Ovary (tissue), 9 donors: Measurements from ENCODE around the gene HS6ST2. TPM values are rescaled to one million over a fixed set of nuclear protein-coding genes. Genes with fewer than 3 reads are reported as not detected.

ENCODE experiments used
- DNase-seq, 5 donors: peaks; one replicate each; pipeline ENCODE4 v3.0.0-alpha.2; 2019 to 2020
- H3K27ac ChIP-seq, 2 donors: fragments of 200-600 bp; one replicate each; pipeline versions ENCODE4 v1.5.1 to v1.8.0; 2019 to 2022
- H3K27me3 ChIP-seq: fragments of 200-600 bp; one replicate; pipeline ENCODE4 v1.8.0; 2022
- H3K36me3 ChIP-seq: fragments of 200-600 bp; sonication (generic); one replicate; pipeline ENCODE4 v1.5.1; 2019
- H3K4me1 ChIP-seq: one replicate; pipeline ENCODE4 v1.8.1; 2013; ENCODE audit warnings: mild to moderate bottlenecking, moderate library complexity; ENCODE audit not compliant: insufficient read depth
- H3K4me3 ChIP-seq: fragments of 200-600 bp; sonication (generic); one replicate; pipeline ENCODE4 v1.5.1; 2017
- H3K9me3 ChIP-seq, 2 donors: fragments of 200-600 bp in 1 of 2; sonication (generic) in 1 of 2; one replicate each; pipeline versions ENCODE4 v1.5.1 to v1.8.1; 2013 to 2019; ENCODE audit warnings: mild to moderate bottlenecking in 1 of 2, moderate library complexity in 1 of 2
- CTCF ChIP-seq, 3 donors: fragments of 450-650 bp in 2 of 3; fragments of 200-600 bp in 1 of 3; IDR thresholded peaks; one replicate each; pipeline versions ENCODE4 v1.5.1 to v1.8.0; 2016 to 2022; ENCODE audit warnings: antibody characterized with exemption in 3 of 3, mild to moderate bottlenecking in 1 of 3
- EP300 ChIP-seq: sonication (generic); formaldehyde crosslinking; IDR thresholded peaks from one replicate; pipeline ENCODE4 v1.6.1; 2017; ENCODE audit warnings: antibody characterized with exemption
- POLR2A ChIP-seq: fragments of 450-650 bp; IDR thresholded peaks from one replicate; pipeline ENCODE4 v1.6.1; 2017; ENCODE audit warnings: antibody characterized with exemption, mild to moderate bottlenecking, moderate library complexity
- WGBS, 3 donors: extraction: QIAGEN DNeasy Blood & Tissue Kit in 1 of 3; methylation state at CpG; one replicate each; pipeline versions ENCODE4 v1.1.5 to v1.1.7; 2013 to 2017; 5-methylcytosine and 5-hydroxymethylcytosine counted together
- intact Hi-C, 4 donors: fragments of 100-400 bp; cut with DNase I; formaldehyde crosslinking; loops; one replicate each; pipeline versions ENCODE4 v1.11.0 to v1.15.1; 2022 to 2023
- polyA plus RNA-seq, 2 donors: library from polyadenylated mRNA; stranded (reverse); fragments of 200-250 nt in 1 of 2; fragments of 350-450 nt in 1 of 2; fragmentation: Illumina TruSeq in 1 of 2; extraction: RNeasy Lipid Tissue Mini Kit (QIAGEN cat#74804) in 1 of 2; gene quantifications; one replicate each; pipeline ENCODE4 v1.2.3, GENCODE V29; 2013 to 2014
- total RNA-seq, 7 donors: library from RNA; depleted of rRNA in 2 of 7; stranded (reverse); fragments of >200 nt in 2 of 7; fragmentation: NEBNext Ultra II Directional in 3 of 7; extraction: Animal tissue kit (Norgen Biotek cat#: 25700) in 3 of 7; gene quantifications; one replicate each; pipeline versions ENCODE4 v1.1.0 to v1.2.4, GENCODE V29; 2016 to 2023
- donor health status: DM: no; HTN: no; CAD: no; lungs with moderate emphysema.
- donor health status: DM: no; HTN: no; CAD: no.
- donor health status: Bipolar disorder and iron deficiency.
- donor health status: DM: yes; HTN: yes; CAD: no.
- donor health status: DM: no; HTN: no; CAD: no.
- donor health status: DM: yes; HTN: yes; CAD: no.

Gene HS6ST2
- total and polyA plus RNA-seq, 9 donors: 5.9 to 29.0 (median 12.9) TPM

DNA sequence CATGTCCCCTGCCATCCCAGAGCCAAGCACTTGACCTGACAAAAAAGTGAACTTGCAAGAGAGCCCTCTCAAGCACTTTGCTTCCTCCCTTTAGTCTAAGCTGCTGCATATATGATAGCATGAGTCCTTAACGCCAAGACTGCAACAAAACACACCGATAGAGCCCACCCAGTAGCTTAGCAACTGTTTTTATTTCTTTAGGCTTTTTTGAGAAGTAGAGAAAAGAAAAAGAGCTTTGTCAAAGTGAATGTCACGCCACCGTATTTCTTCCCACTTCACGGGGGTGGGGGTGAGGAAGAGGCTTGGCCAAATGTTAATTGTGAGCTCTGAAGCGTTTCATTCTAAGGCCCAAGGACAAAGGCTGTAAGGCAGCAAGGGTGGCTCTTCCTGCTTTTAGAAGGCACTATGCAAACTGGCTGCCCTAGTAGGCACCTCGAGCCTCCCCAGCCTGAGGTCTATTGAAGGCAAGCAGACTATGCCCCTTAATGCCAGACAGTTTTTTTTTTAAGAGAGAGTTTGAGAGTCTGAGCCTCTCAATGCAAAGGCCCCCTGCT is 138.6 kb downstream of the HS6ST2 start:
- H3K27me3 ChIP-seq: no peaks in the 10 kb centered on the region
- WGBS, 3 donors: 48 to 70% (median 61%) methylated on average over 7 of the region's 7 CpGs
- DNase-seq: no peak
- no peak overlapping the region for H3K27ac ChIP-seq
- H3K4me3 ChIP-seq: no peak overlapping the region
- H3K4me1 ChIP-seq: peaks cover 3% of the 10 kb centered on the region
- no peak for TF ChIP-seq CTCF (IDR thresholded peaks at IDR 0.05)
- TF ChIP-seq POLR2A: no peak
- TF ChIP-seq EP300: no peak
- no peaks in the 10 kb centered on the region for H3K36me3 ChIP-seq
- H3K9me3 ChIP-seq: no peaks in the 10 kb centered on the region
- intact Hi-C loops: no loop called here

- no peaks in the 10 kb centered on the region for H3K9me3 ChIP-seq
- intact Hi-C loops: no loop called here
- no peaks in the 10 kb centered on the region for H3K36me3 ChIP-seq
- no peak overlapping the region for H3K27ac ChIP-seq
- DNase-seq: no peak
- TF ChIP-seq POLR2A: no peak
- no peak for TF ChIP-seq EP300
- TF ChIP-seq CTCF (IDR thresholded peaks at IDR 0.05): no peak
- no peak overlapping the region for H3K4me3 ChIP-seq
- H3K27me3 ChIP-seq: no peaks in the 10 kb centered on the region
- H3K4me1 ChIP-seq: peaks cover 3% of the 10 kb centered on the region
These were observed 139.8 kb downstream of the HS6ST2 start for GRCh38 chrX:132818638-132819037.

DNA sequence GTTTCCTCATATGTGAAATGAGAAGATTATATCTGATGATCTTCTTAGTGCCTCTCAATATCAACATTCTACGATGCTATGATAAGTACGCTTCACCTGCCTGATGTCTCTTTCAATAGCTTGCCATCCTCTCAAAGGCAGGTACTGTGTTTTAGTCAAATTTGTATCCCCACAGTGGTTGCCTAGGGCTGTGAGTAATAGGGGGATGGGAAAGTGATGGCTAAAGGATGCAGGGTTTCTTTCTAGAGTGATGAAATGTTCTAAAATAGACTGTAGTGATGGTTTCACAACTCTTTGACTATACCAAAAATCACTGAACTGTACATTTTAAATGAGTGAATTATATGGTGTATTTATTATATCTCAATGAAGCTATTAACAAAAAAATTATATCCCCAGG is 142.8 kb downstream of the HS6ST2 start:
- no peaks in the 10 kb centered on the region for H3K9me3 ChIP-seq
- WGBS, 3 donors: 81 to 94% (median 86%) methylated on average over 2 of the region's 2 CpGs
- H3K27me3 ChIP-seq: no peaks in the 10 kb centered on the region
- no peak overlapping the region for H3K4me3 ChIP-seq
- intact Hi-C loops: no loop called here
- H3K36me3 ChIP-seq: no peaks in the 10 kb centered on the region
- no peak overlapping the region for H3K27ac ChIP-seq
- TF ChIP-seq POLR2A (no peak), CTCF (IDR thresholded peaks at IDR 0.05) (no peak), EP300 (no peak)
- H3K4me1 ChIP-seq: no peaks in the 10 kb centered on the region
- DNase-seq: no peak

- Histone ChIP-seq H3K9me3 (no peaks in the 10 kb centered on the region), H3K4me1 (no peaks in the 10 kb centered on the region), H3K27me3 (no peaks in the 10 kb centered on the region), H3K36me3 (no peaks in the 10 kb centered on the region), H3K27ac (no peak overlapping the region), H3K4me3 (no peak overlapping the region)
- WGBS, 3 donors: 83 to 86% (median 84%) methylated on average over 5 of the region's 5 CpGs
- no peak for DNase-seq
- intact Hi-C loops: no loop called here
- no peak for TF ChIP-seq CTCF (IDR thresholded peaks at IDR 0.05)
These were observed 147.3 kb downstream of the HS6ST2 start for GRCh38 chrX:132810964-132811712.
